ENCODE data around the gene PLA2G5. TPM values are rescaled to one million over a fixed set of nuclear protein-coding genes. Genes with fewer than 3 reads are reported as not detected.

Gene PLA2G5
- total RNA-seq, 1 donor from 2014 or later = not detected

- intact Hi-C loops (cut with micrococcal nuclease) = no loop called here
Measured at GRCh38 chr1:20063861-20064292, 6.1 kb upstream of the PLA2G5 start.

- intact Hi-C loops (cut with micrococcal nuclease) = no loop called here
Measured at GRCh38 chr1:20068722-20069121, 1.3 kb upstream of the PLA2G5 start.

- intact Hi-C loops (cut with micrococcal nuclease) = no loop called here
Measured at GRCh38 chr1:20070357-20070756, 363 bp downstream of the PLA2G5 start.

- intact Hi-C loops (cut with micrococcal nuclease) = no loop called here
Measured at GRCh38 chr1:20071416-20071815, 1.4 kb downstream of the PLA2G5 start.

- intact Hi-C loops (cut with micrococcal nuclease) = no loop called here
Measured at GRCh38 chr1:20072771-20073170, 2.8 kb downstream of the PLA2G5 start.

- intact Hi-C loops (cut with micrococcal nuclease) = no loop called here
Measured at GRCh38 chr1:20073256-20073655, 3.3 kb downstream of the PLA2G5 start.

- intact Hi-C loops (cut with micrococcal nuclease) = no loop called here
Measured at GRCh38 chr1:20074055-20074724, 4.2 kb downstream of the PLA2G5 start.

GRCh38 chr1:20074725-20075171 is 4.8 kb downstream of the PLA2G5 start:
- intact Hi-C loops (cut with micrococcal nuclease) = no loop called here

GRCh38 chr1:20075345-20075744 is 5.4 kb downstream of the PLA2G5 start:
- intact Hi-C loops (cut with micrococcal nuclease) = no loop called here

- intact Hi-C loops (cut with micrococcal nuclease) = no loop called here
Measured at GRCh38 chr1:20076223-20076622, 6.2 kb downstream of the PLA2G5 start.

- intact Hi-C loops (cut with micrococcal nuclease) = no loop called here
Measured at GRCh38 chr1:20076710-20077461, 6.9 kb downstream of the PLA2G5 start.

GRCh38 chr1:20078171-20078651 is 8.2 kb downstream of the PLA2G5 start:
- intact Hi-C loops (cut with micrococcal nuclease) = no loop called here

- intact Hi-C loops (cut with micrococcal nuclease) = no loop called here
Measured at GRCh38 chr1:20078711-20079110, 8.7 kb downstream of the PLA2G5 start.

GRCh38 chr1:20079661-20080305 is 9.8 kb downstream of the PLA2G5 start:
- intact Hi-C loops (cut with micrococcal nuclease) = no loop called here

- intact Hi-C loops (cut with micrococcal nuclease) = no loop called here
Measured at GRCh38 chr1:20080441-20081352, 10.7 kb downstream of the PLA2G5 start.

- intact Hi-C loops (cut with micrococcal nuclease) = no loop called here
Measured at GRCh38 chr1:20081353-20081810, 11.4 kb downstream of the PLA2G5 start.

- intact Hi-C loops (cut with micrococcal nuclease) = no loop called here
Measured at GRCh38 chr1:20082772-20083171, 12.8 kb downstream of the PLA2G5 start.

- intact Hi-C loops (cut with micrococcal nuclease) = no loop called here
Measured at GRCh38 chr1:20083178-20083944, 13.4 kb downstream of the PLA2G5 start.

GRCh38 chr1:20086800-20087199 is 16.8 kb downstream of the PLA2G5 start:
- intact Hi-C loops (cut with micrococcal nuclease) = no loop called here

GRCh38 chr1:20087668-20088067 is 17.7 kb downstream of the PLA2G5 start:
- intact Hi-C loops (cut with micrococcal nuclease) = no loop called here
